Panc1 (cell line): ENCODE measurements around the gene ZP1. TPM values are rescaled to one million over a fixed set of nuclear protein-coding genes. Genes with fewer than 3 reads are reported as not detected.

Experiments used
- ATAC-seq: fragments of 200-7000 bp; cut with Tn5 transposase; 2 replicates; pipeline ENCODE4 v1.9.1; 2020; ENCODE audit warnings: mild to moderate bottlenecking, moderate library complexity
- BruUV-seq: library from RNA; stranded (reverse); fragments of 400-500 nt; replicated peaks from 2 replicates; lab custom pipeline; 2021; lab: Mats Ljungman, UMichigan
- CTCF ChIA-PET: fragments of 300-600 bp; sonication (Branson Sonifier 250); formaldehyde crosslinking; loops from one replicate; lab custom pipeline; 2022; ENCODE audit warnings: antibody characterized with exemption; lab: Charles Lee
- POLR2A ChIA-PET: fragments of 300-600 bp; sonication (Branson Sonifier 250); formaldehyde crosslinking; loops from one replicate; lab custom pipeline; 2022; ENCODE audit warnings: antibody characterized with exemption; lab: Charles Lee
- DNase-seq: peaks from one replicate; pipeline ENCODE4 v3.0.0-alpha.2; 2010; ENCODE audit warnings: low read depth, low spot score
- H3K27ac ChIP-seq: 2 replicates; pipeline ENCODE4 v1.5.1; 2011; ENCODE audit warnings: mild to moderate bottlenecking, low read length, inconsistent platforms
- H3K27me3 ChIP-seq: fragments of 200-500 bp; sonication (Bioruptor generic); 2 replicates; pipeline ENCODE4 v1.6.0; 2014; ENCODE audit warnings: low read length, inconsistent platforms; ENCODE audit not compliant: control insufficient read depth, insufficient read depth
- H3K36me3 ChIP-seq: fragments of 200-500 bp; sonication (Bioruptor generic); 2 replicates; pipeline ENCODE4 v1.5.1; 2014; ENCODE audit warnings: inconsistent platforms, mild to moderate bottlenecking, low read length, moderate library complexity; ENCODE audit not compliant: control insufficient read depth, insufficient read depth
- H3K4me1 ChIP-seq: 2 replicates; pipeline ENCODE4 v1.5.1; 2011; ENCODE audit warnings: inconsistent platforms, mild to moderate bottlenecking, low read length, moderate library complexity; ENCODE audit not compliant: control insufficient read depth, insufficient read depth
- H3K4me3 ChIP-seq, 2 experiments: 2 replicates each; pipeline ENCODE4 v1.5.1; 2011 to 2012; ENCODE audit warnings: low read depth in 2 of 2, low read length in 2 of 2, mild to moderate bottlenecking in 2 of 2, inconsistent platforms in 1 of 2, moderate library complexity in 1 of 2
- H3K9me3 ChIP-seq: fragments of 200-500 bp; sonication (Bioruptor generic); 2 replicates; pipeline ENCODE4 v1.5.1; 2014; ENCODE audit warnings: low read depth, mild to moderate bottlenecking, inconsistent platforms, low read length, moderate library complexity; ENCODE audit not compliant: control insufficient read depth, insufficient read depth
- CTCF ChIP-seq: fragments of 450-650 bp; IDR thresholded peaks from 2 replicates; pipeline ENCODE4 v1.5.1; 2017; ENCODE audit warnings: mild to moderate bottlenecking
- POLR2AphosphoS5 ChIP-seq: IDR thresholded peaks from 2 replicates; pipeline ENCODE4 v1.6.1; 2012; ENCODE audit warnings: mild to moderate bottlenecking, low read depth, low read length, moderate library complexity
- SIN3A ChIP-seq: IDR thresholded peaks from 2 replicates; pipeline ENCODE4 v1.6.1; 2012; ENCODE audit warnings: low read depth, mild to moderate bottlenecking, low read length, moderate library complexity, borderline replicate concordance; ENCODE audit not compliant: insufficient read depth
- TCF7L2 ChIP-seq: IDR thresholded peaks from 2 replicates; pipeline ENCODE4 v1.6.1; 2011; ENCODE audit warnings: mild to moderate bottlenecking, low read depth, low read length, inconsistent platforms
- in situ Hi-C: cut with HindIII; loops from 2 replicates; pipeline ENCODE4 v1.10.0; 2016; ENCODE audit warnings: low sequenced_read_pairs, low pct_unique_long_range_greater_than_20kb
- intact Hi-C: fragments of 100-400 bp; cut with micrococcal nuclease; formaldehyde crosslinking; loops from one replicate; pipeline ENCODE4 v1.10.0; 2022; ENCODE audit not compliant: unreplicated experiment
- total RNA-seq: library from RNA; stranded (reverse); gene quantifications from one replicate; pipeline ENCODE4 v1.2.1, GENCODE V29; 2021; ENCODE audit not compliant: unreplicated experiment
- TF ChIP-seq, protein P1 (sequence below), 2 experiments: IDR thresholded peaks; 2 replicates each; pipeline ENCODE4 v1.6.1; 2011 to 2012; ENCODE audit warnings: low read depth in 2 of 2, control low read depth in 1 of 2, low read length in 1 of 2, mild to moderate bottlenecking in 1 of 2, moderate library complexity in 1 of 2; ENCODE audit not compliant: insufficient read depth in 1 of 2

Gene ZP1
- total RNA-seq, 1 experiment from 2014 or later = not detected

DNA sequence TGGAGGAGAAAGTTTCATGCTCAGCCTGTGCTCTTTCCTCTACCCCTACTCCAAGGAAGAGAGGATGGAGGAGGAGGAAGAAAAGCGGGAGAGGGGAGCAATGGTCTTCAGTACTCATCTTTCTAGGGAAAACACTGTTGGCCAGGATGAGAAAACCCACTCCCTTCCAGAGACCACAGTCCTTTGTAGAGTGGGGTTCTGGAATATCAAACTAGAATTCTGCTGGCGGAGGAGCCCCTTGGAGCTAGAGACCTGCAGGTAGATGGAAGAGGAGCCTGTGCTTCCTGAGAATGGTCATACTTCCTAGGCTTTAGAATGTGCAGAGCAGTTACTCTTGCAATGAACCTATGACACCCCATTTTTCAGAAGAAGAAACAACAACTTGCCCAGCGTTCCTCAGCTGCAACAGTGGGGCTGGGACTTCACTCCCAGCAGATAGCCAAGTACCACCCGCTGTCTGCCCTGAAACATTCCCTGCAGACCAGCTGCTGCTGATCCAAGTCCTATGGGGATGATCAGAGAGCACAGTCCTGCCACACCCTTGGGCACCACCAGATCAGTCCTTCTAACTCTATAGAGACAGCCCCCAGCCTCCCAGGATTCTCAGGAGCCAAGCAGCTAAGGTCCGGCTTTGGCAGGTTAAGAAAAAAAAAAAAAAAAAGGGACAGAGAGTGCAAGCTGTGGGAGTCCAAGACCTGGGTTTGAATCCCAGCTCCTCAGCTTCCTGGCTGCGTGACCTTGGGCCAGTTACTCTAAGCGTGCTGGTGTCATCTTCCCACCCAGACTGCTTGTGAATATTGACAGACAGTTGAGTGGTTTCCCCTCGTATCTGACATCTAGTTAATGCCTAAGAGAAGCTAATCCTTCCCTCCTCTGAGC lies 12.3 kb upstream of the ZP1 start:
- no peak for DNase-seq
- no peaks in the 10 kb centered on the region for H3K9me3 ChIP-seq
- intact Hi-C loops (no loop called here), in situ Hi-C loops (no loop called here)
- POLR2A ChIA-PET = interaction anchor here (0.6 kb wide), 2 partner anchors 24 to 286 kb away, joined by 3 to 8 read pairs; no protein-coding TSS in a partner anchor
- no peak for TF ChIP-seq CTCF
- no peak for TF ChIP-seq POLR2AphosphoS5
- TF ChIP-seq SIN3A = no peak
- TF ChIP-seq, protein P1, sequence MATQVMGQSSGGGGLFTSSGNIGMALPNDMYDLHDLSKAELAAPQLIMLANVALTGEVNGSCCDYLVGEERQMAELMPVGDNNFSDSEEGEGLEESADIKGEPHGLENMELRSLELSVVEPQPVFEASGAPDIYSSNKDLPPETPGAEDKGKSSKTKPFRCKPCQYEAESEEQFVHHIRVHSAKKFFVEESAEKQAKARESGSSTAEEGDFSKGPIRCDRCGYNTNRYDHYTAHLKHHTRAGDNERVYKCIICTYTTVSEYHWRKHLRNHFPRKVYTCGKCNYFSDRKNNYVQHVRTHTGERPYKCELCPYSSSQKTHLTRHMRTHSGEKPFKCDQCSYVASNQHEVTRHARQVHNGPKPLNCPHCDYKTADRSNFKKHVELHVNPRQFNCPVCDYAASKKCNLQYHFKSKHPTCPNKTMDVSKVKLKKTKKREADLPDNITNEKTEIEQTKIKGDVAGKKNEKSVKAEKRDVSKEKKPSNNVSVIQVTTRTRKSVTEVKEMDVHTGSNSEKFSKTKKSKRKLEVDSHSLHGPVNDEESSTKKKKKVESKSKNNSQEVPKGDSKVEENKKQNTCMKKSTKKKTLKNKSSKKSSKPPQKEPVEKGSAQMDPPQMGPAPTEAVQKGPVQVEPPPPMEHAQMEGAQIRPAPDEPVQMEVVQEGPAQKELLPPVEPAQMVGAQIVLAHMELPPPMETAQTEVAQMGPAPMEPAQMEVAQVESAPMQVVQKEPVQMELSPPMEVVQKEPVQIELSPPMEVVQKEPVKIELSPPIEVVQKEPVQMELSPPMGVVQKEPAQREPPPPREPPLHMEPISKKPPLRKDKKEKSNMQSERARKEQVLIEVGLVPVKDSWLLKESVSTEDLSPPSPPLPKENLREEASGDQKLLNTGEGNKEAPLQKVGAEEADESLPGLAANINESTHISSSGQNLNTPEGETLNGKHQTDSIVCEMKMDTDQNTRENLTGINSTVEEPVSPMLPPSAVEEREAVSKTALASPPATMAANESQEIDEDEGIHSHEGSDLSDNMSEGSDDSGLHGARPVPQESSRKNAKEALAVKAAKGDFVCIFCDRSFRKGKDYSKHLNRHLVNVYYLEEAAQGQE (IDR thresholded peaks at IDR 0.05; ENCODE audit: insufficient read depth in 1 of 2, low read depth in 2 of 2, low read length in 1 of 2) = no peak
- TF ChIP-seq TCF7L2 = no peak
- H3K36me3 ChIP-seq = no peaks in the 10 kb centered on the region
- no peaks in the 10 kb centered on the region for H3K4me1 ChIP-seq
- H3K27me3 ChIP-seq = no peaks in the 10 kb centered on the region
- CTCF ChIA-PET = interaction anchor here (0.7 to 0.9 kb wide), 2 partner anchors 23 to 33 kb away, joined by 3 read pairs; no protein-coding TSS in a partner anchor
- no peak overlapping the region for H3K27ac ChIP-seq
- no peak overlapping the region for H3K4me3 ChIP-seq
- ATAC-seq = no peak
- no TSS peak for BruUV-seq

- no TSS peak for BruUV-seq
- no peak for TF ChIP-seq SIN3A
- POLR2A ChIA-PET = interaction anchor here (0.6 kb wide), 2 partner anchors 25 to 285 kb away, joined by 3 to 8 read pairs; no protein-coding TSS in a partner anchor
- intact Hi-C loops = no loop called here
- Histone ChIP-seq H3K27me3 (no peaks in the 10 kb centered on the region), H3K9me3 (no peaks in the 10 kb centered on the region), H3K4me1 (no peaks in the 10 kb centered on the region), H3K36me3 (no peaks in the 10 kb centered on the region), H3K27ac (no peak within 1 kb of the TSS), H3K4me3 (no peak within 1 kb of the TSS)
- in situ Hi-C loops = no loop called here
- DNase-seq = no peak
- CTCF ChIA-PET = interaction anchor here (0.7 kb wide), 1 partner anchor 32 kb away, joined by 3 read pairs; no protein-coding TSS in a partner anchor
- no peak for ATAC-seq
Observed at GRCh38 chr11:60855726-60856633, 11.4 kb upstream of the ZP1 start, which contains the start of gene PTGDR2. PTGDR2 (minus strand) TSS chr11:60855950; CDS start chr11:60853722, 2,228 bp downstream.
